GM19452 (cell line): ENCODE measurements around the gene GOLGA2.

Experiments
- ATAC-seq: cut with Tn5 transposase; IDR thresholded peaks from one replicate; pipeline ENCODE4 v1.9.1; 2021; ENCODE audit not compliant: unreplicated experiment

GOLGA2 gene

DNA sequence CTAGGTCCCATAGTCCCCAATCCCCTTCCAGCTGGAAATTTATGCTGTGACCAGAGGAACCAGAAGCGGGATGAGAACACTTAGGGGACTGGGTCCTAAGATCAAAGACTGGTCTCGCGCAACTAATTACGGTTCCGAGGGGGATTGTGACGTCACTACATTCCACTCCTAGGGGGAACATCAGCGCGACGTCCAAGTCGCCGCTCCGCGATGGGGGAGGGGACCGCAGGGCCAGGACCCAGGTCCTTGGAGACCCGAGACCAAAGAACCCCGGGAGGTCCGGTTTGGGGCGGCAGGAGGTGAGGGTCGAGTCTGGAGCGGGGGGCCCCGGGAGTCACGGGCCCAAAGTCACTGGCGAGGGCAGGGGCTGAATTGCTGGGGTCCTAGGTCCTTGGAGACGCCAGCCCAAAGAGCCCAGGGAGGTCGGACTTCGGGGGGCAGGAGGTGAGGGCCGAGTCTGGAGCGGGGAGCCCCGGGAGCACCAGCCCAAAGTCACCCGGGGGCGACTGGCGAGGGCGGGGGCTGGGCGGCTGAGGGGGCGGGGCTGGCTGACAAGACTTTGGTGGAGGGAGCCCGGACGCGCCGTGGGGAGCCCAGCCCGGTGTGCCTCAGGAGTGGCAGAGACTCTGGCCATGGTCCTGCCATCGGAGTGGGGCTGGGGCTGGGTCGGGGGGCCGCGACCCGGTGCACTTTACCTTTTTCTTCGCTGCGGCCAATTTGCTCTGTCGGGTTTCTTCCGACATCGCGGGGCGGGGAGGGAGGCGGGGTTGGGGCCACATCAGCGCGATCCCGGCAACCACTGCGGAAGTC lies at the start of gene GOLGA2:
Gene GOLGA2 (minus strand): TSS at position 810 of the 810 bp plus-strand sequence. CDS start 31 bp downstream, at position 779.
- peak; percentile 59 for ATAC-seq

DNA sequence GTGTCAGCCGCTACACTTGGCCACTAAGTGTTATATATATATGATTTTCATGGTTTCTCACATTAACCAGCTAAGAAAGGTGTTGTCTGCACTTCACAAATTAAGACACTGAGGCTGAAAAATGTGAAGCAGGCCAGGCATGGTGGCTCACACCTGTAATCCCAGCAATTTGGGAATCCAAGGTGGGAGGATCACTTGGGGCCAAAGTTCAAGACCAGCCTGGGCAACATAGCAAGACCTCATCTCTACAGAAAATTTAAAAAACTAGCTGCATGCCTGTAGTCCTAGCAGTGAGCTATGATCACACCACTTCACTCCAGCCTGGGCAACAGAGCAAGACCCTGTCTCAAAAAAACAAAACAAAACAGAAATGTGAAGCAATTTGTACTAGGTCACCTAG lies 48.6 kb upstream of the GOLGA2 start:
- no peak for ATAC-seq

DNA sequence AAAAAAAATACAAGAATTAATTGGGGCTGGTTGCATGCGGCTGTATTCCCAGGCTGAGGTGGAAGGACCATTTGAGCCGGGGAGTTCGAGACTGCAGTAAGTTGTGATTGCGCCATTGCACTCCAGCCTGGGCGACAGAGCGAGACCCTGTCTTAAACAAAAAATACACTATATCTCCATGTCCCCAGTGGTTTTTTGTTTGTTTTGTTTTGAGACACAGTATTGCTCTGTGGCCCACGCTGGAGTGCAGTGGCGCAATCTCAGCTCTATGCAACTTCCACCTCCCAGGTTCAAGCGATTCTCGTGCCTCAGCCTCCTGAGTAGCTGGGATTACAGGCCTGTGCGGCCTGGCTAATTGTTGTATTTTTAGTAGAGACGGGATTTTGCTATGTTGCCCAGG lies 48.0 kb upstream of the GOLGA2 start:
- no peak for ATAC-seq

DNA sequence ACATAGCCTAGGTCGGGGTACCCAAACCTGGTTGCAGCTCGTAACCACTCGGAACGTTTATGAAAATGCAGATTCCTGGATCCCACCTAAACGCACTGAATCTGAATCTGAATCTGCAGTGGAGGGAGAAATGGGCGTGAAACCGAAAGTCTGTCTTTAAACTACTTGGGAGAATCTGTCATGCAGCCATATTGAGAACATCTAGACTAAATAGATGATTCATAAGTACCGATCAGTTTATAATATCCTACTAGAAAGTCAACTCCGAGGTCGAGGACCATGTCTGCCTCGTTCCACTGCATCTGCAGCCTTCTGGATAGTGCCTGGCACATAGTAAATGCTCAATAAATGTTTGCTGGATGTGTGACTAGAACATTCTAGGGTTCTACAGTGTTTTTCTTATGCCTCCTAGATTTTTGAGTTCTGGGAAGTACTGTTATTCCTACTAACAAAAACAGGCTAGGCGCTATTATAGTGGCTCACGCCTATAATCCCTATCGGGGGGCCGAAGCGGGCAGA lies 47.5 kb upstream of the GOLGA2 start:
- ATAC-seq: no peak

DNA sequence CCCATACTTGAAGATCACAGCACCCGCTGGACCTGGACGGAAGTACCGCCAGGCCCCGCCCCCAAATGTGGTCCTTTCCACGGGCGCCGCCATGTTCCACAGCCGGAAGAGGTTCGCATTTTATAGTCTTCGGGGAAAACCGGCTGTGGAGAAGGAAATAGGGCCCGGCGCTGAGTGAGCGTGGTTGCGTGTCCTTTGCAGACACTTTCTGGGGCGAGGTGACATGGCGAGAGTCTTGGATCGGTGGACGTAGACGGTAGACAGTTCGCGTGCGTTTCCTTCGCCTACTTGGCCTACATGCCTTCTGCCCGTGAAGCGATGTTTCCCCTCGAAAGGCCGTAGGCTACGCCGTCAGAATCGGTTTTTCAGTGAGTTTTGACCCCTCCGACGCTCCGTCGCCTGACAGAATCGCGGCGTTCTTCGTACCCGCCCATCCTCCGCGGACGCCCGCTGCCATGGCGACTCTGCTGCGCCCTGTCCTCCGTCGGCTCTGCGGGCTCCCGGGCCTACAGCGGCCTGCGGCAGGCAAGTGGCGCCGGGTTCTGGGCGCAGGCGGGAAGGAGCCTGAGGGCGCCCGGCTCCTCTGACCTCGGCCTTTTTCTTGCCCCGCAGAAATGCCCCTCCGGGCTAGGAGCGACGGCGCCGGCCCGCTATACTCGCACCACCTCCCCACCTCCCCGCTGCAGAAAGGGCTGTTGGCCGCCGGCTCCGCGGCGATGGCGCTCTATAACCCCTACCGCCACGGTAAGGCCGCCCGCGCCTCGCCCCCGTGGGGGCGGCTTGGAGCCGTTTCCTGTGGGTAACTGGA lies 46.8 kb upstream of the GOLGA2 start, which contains the start of the genes COQ4 and TRUB2:
Gene COQ4 (plus strand): TSS at position 436 of the 808 bp plus-strand sequence. CDS start 20 bp downstream, at position 456.
Gene TRUB2 (minus strand): TSS at position 44 of the 808 bp plus-strand sequence. CDS start 39 bp downstream, at position 5.
- ATAC-seq: peak; percentile 76

DNA sequence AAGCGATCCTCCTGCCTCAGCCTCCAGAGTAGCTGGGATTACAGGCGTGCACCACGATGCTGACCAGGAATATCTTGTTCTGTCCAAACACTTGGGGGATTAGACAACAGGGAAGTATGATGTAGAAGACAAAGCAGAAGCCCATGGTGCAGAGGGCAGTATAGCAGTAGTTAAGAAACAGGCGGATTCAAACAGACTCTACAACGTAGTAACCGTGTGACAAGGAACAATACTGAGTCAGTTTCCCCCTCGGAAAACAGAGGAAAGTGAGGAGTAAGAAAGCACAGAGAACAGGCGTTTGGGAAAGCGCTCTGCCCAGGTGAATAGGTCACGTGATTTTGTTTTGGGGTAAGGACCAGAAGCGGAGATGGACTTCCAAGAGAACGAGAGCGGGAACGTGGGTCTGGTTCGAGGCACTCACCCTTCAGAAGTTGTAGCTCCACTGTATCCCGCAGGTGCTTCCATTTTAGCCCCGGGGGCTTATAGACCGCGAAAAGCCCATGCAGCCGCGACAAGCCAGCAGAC lies 46.1 kb upstream of the GOLGA2 start:
- ATAC-seq: peak; percentile 10

DNA sequence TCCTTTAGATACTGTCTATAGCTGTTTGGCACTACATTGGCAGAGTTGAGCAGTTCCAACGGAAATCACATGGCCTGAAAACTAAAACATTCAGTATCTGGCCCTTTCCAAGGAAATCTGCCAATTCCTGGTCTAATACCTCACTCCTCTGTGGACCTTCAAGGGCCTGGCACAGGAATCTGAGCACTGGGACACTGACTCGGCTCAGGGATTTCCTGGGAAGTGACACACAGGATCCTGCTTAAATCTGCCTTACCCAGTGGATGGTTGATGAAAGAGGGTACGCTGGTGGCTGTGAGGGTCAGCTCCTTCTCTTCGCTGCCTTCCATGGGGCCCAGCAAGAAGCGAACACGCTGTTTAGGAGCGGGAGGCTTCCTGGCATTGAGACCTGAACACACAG lies 45.5 kb upstream of the GOLGA2 start:
- no peak for ATAC-seq

DNA sequence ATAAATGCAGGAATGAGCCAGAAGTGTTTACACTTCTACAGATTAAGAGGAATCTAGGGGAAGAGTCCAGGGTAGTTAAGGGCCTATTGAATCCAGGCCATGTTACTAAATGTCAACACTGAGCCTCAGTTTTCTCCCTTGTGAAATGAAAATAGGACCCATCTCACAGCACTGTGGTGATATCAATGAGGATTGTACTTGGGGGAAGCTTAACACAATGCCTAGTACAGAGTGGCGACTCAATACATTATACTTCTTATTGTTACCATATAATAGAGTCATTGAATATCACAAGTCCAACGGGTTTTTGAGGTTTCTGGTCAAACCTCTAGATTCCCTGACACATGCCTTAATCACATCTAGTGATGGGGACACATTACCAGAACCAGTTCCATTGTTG lies 41.8 kb upstream of the GOLGA2 start:
- no peak for ATAC-seq

GRCh38 chr9:128316421-128316820 lies 40.6 kb upstream of the GOLGA2 start:
- no peak for ATAC-seq

- ATAC-seq: no peak
These were observed 38.9 kb upstream of the GOLGA2 start for GRCh38 chr9:128314697-128315096.

GRCh38 chr9:128310461-128310860 lies 34.7 kb upstream of the GOLGA2 start:
- no peak for ATAC-seq

GRCh38 chr9:128309551-128309950 lies 33.7 kb upstream of the GOLGA2 start:
- ATAC-seq: no peak

GRCh38 chr9:128304971-128305288 lies 29.1 kb upstream of the GOLGA2 start:
- no peak for ATAC-seq

DNA sequence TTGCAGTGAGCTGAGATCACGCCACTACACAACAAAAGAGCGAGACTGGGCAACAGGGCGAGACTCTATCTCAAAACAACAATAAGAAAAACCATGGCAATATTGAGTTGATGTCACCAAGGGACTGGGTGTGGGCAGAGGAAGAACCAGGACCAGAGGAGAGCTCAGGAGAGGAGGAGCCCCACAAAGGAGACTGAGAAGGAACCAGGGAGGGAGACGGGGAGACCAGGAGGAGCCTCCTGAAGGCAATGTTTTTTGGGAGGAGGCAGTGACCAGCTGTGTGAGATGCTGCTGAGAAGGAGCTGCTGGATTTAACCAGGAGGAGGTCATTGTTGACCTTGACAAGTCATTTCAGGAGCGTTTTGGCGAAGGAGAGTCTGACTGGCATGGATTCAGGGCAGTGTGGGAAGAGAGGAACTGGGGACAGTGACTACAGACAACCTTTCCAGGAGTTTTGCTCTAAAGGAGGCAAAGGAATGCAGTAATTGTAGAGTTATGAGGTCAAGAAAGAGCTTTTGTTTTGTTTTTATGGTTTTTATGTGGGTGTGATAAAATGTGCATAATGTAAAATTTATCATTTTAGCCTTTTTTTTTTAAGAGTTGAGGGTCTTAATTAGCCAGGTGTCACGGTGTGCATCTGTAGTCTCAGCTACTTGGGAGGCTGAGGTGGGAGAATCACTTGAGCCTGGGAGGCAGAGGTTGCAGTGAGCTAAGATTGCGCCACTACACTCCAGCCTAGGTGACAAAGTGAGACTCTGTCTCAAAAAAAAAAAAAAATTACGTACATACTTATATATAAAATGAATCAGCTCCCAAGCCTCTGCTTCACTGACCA lies 28.5 kb upstream of the GOLGA2 start:
- no peak for ATAC-seq

DNA sequence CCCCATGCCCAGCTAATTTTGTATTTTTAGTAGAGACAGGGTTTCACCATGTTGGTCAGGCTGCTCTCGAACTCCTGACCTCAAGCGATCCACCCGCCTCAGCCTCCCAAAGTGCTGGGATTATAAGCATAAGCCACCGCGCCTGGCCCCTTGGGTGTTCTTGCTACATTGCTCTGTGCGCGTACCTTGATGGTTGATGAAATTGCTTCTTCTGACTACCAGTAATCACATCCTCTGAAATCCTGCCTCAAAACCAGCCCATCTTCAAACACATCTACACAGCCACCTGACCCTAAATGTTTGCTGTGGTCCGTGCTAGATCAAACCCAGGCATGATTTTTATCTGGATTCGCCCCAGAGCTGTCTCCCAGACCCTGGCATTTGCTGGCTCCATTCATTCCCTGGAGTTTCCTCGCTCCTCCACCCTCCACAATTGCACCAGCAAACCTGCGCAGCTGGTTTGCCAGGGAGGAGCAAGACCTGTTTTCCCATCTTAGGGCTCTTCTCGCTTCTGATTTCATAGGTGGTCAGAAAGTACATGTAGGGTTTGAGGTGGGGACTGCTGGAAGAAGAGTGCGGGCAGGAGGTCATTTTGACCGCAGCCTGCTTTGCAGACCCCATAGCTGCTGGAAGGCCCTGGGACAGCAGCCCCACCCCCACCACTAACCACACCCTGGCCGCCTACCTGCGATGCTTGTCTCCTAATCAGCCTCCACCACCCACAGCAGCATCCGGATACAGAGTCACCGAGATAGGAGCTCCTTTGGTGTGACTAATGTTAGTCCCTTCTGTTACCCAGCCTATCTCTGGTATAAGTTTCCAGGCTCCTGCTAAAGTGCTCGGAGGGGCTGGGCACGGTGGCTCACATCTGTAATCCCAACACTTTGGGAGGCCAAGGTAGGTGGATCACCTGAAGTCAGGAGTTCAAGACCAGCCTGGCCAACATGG lies 23.0 kb upstream of the GOLGA2 start:
- ATAC-seq: no peak

DNA sequence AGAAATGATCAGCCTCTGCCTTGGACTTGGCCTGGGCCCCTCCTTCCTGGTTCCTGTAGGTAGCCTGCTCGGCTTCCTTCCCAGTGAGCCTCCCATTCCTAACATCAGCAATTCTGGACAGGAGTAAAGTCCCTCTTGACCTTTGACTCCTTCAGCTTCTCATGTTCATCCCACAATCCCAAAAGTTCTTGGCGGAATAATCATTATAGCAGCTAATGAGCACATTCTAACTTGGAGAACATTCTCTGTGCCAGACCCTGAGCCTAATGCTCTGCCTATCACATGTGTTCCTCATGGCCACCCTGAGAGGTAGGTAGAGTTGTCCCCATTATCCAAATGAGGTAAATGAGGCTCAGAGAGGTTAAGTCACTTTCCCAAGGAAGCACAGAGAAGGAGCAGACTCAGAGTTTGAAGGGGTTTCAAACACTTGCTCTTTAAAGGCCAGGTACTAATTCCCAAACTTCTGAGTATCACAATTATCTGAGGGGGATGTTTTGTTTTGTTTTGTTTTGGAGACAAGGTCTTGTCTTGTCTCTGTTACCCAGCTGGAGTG lies 21.5 kb upstream of the GOLGA2 start:
- ATAC-seq: no peak

DNA sequence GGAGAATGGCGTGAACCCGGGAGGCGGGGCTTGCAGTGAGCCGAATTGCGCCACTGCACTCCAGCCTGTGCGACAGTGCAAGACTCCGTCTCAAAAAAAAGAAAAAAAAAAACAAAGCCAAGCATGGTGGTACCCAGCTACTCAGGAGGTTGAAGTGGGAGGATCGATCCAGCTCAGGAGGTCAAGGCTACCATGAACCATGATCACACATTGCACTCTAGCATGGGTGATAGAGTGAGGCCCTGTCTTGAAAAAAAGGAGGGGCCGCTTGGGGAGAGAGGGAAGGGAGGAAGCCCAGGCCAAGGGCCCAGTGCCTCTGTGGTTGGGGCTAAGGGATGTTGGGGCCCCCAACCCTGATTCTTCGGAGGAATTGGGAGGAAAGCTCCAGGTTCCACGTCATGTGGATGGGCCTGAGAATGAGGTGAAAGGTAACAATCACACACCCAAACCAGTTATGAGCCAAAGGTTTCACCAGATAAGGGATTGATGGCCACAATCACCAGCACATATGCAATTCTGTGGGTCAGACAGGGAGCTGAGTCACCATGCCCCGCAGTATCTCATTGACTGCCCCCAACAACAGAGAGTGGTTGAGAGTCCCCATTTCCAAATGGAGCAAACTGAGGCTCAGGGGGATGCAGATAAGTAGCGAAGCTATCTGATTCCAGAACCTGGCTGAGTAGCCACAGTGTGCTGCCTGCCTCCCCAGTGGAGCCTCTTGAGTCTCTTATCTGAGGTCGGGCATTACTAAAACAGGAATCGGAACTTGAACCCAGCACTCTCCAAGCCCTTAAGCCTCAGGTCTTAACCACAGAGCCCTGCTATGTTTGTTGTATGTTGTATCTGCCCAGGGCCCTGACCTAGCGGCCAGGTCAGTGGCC lies 20.8 kb upstream of the GOLGA2 start:
- ATAC-seq: no peak

- no peak for ATAC-seq
These were observed 18.3 kb upstream of the GOLGA2 start for GRCh38 chr9:128294142-128294541.
